Endothelial cell of umbilical vein (primary cell): ENCODE results near the gene AP1G1. TPM values are rescaled to one million over a fixed set of nuclear protein-coding genes. Genes with fewer than 3 reads are reported as not detected.

ENCODE experiments used
- BruUV-seq: library from RNA; stranded (reverse); fragments of 400-500 nt; replicated peaks from 2 replicates; lab custom pipeline; 2021; lab: Mats Ljungman, UMichigan
- CTCF ChIA-PET: fragments of 300-600, 350-600 bp; sonication (Branson Sonifier 250); formaldehyde crosslinking; loops from one replicate; lab custom pipeline; 2021; ENCODE audit warnings: antibody characterized with exemption, inconsistent platforms; lab: Charles Lee
- POLR2A ChIA-PET: fragments of 300-600, 350-600 bp; sonication (Branson Sonifier 250); formaldehyde crosslinking; loops from one replicate; lab custom pipeline; 2021; ENCODE audit warnings: antibody characterized with exemption, inconsistent platforms; lab: Charles Lee
- DNase-seq: peaks from one replicate; pipeline ENCODE4 v3.0.0-alpha.2; 2011; ENCODE audit warnings: low read depth, low spot score
- FAIRE-seq: peaks from 2 replicates; lab custom pipeline; 2011; peaks lifted over from hg19 to GRCh38; lab: Jason Lieb, UNC
- H2AFZ ChIP-seq: 2 replicates; pipeline ENCODE4 v1.6.0; 2012; ENCODE audit warnings: low read depth, low read length, control low read depth, inconsistent platforms
- H3K27ac ChIP-seq: 2 replicates; pipeline ENCODE4 v1.5.1; 2011; ENCODE audit warnings: low read depth, mild to moderate bottlenecking, control low read depth, low read length, moderate library complexity; ENCODE audit not compliant: insufficient read depth
- H3K27me3 ChIP-seq, 2 experiments: 2 replicates each; pipeline versions ENCODE4 v1.6.0 to v1.6.1; 2011; ENCODE audit warnings: low read length in 2 of 2, mixed read lengths in 1 of 2; ENCODE audit not compliant: control insufficient read depth in 2 of 2, insufficient read depth in 2 of 2
- H3K36me3 ChIP-seq, 2 experiments: 2 replicates in 1 of 2; 3 replicates in 1 of 2; pipeline ENCODE4 v1.5.1; 2011; ENCODE audit warnings: low read length in 2 of 2, mild to moderate bottlenecking in 1 of 2, moderate library complexity in 1 of 2; ENCODE audit not compliant: control insufficient read depth in 2 of 2, insufficient read depth in 2 of 2; ENCODE audit errors: extremely low read depth in 1 of 2
- H3K4me1 ChIP-seq: 3 replicates; pipeline ENCODE4 v1.5.1; 2011; ENCODE audit warnings: mild to moderate bottlenecking, low read length; ENCODE audit not compliant: control insufficient read depth, insufficient read depth; ENCODE audit errors: extremely low read depth
- H3K4me2 ChIP-seq: 2 replicates; pipeline ENCODE4 v1.6.1; 2011; ENCODE audit warnings: low read length, control low read depth, mixed read lengths; ENCODE audit not compliant: insufficient read depth
- H3K4me3 ChIP-seq, 3 experiments: fragments of 200-600 bp in 1 of 3; sonication (generic), shearing (Covaris generic) in 1 of 3; replicated peaks in 1 of 3; 2 replicates each; pipeline ENCODE4 v1.5.1; 2011 to 2016; ENCODE audit warnings: control low read depth in 3 of 3, low read length in 3 of 3, mild to moderate bottlenecking in 2 of 3, inconsistent platforms in 1 of 3, low read depth in 1 of 3, moderate library complexity in 1 of 3; ENCODE audit not compliant: insufficient read depth in 1 of 3
- H3K79me2 ChIP-seq: 2 replicates; pipeline ENCODE4 v1.6.0; 2012; ENCODE audit warnings: low read length, inconsistent platforms; ENCODE audit not compliant: control insufficient read depth, insufficient read depth
- H3K9ac ChIP-seq: replicated peaks from 2 replicates; pipeline ENCODE3; 2011; ENCODE audit warnings: low read length, control low read depth; ENCODE audit not compliant: insufficient read depth; ENCODE audit errors: extremely low read depth
- H3K9me1 ChIP-seq: replicated peaks from 3 replicates; pipeline ENCODE4 v1.6.0; 2011; ENCODE audit warnings: mild to moderate bottlenecking, low read length; ENCODE audit not compliant: control insufficient read depth, insufficient read depth; ENCODE audit errors: extremely low read depth
- H3K9me3 ChIP-seq: replicated peaks from 2 replicates; pipeline ENCODE4 v1.5.1; 2012; ENCODE audit warnings: low read length, inconsistent platforms; ENCODE audit not compliant: control insufficient read depth, insufficient read depth
- H4K20me1 ChIP-seq: replicated peaks from 2 replicates; pipeline ENCODE3; 2011; ENCODE audit warnings: mild to moderate bottlenecking, low read length; ENCODE audit not compliant: control insufficient read depth, insufficient read depth; ENCODE audit errors: extremely low read depth
- EZH2 ChIP-seq: IDR thresholded peaks from 2 replicates; pipeline ENCODE4 v1.6.1; 2012; ENCODE audit warnings: borderline replicate concordance, low read depth, mild to moderate bottlenecking, moderate library complexity, low read length, inconsistent platforms; ENCODE audit not compliant: severe bottlenecking
- FOS ChIP-seq: IDR thresholded peaks from 2 replicates; pipeline ENCODE4 v1.6.1; 2011; ENCODE audit warnings: mild to moderate bottlenecking, low read length, moderate library complexity, borderline replicate concordance; ENCODE audit not compliant: insufficient read depth
- GATA2 ChIP-seq: IDR thresholded peaks from 2 replicates; pipeline ENCODE4 v1.7.0; 2011; ENCODE audit warnings: low read depth, mild to moderate bottlenecking, moderate library complexity, mixed read lengths, low read length; ENCODE audit not compliant: insufficient read length, insufficient read depth
- JUN ChIP-seq: IDR thresholded peaks from 2 replicates; pipeline ENCODE4 v1.6.1; 2011; ENCODE audit warnings: borderline replicate concordance, low read depth; ENCODE audit not compliant: insufficient read length, insufficient read depth
- MYC ChIP-seq: IDR thresholded peaks from one replicate; pipeline ENCODE4 v1.6.1; 2011; ENCODE audit warnings: mild to moderate bottlenecking, low read depth, low read length
- POLR2A ChIP-seq: IDR thresholded peaks from 2 replicates; pipeline ENCODE4 v1.6.1; 2012; ENCODE audit warnings: low read depth, mild to moderate bottlenecking, control low read depth, low read length
- POLR2AphosphoS5 ChIP-seq: IDR thresholded peaks from 2 replicates; pipeline ENCODE4 v1.6.1; 2012; ENCODE audit warnings: low read depth, mild to moderate bottlenecking, control low read depth, low read length, moderate library complexity; ENCODE audit not compliant: insufficient read depth
- dilution Hi-C: fragments of 300-500 bp; cut with MboI; formaldehyde crosslinking; loops from one replicate; pipeline ENCODE4 v1.15.0; 2019; ENCODE audit warnings: low sequenced_read_pairs; ENCODE audit not compliant: extremely low pct_ligation_motif_present
- intact Hi-C: fragments of 100-400 bp; cut with micrococcal nuclease; formaldehyde crosslinking; loops from one replicate; pipeline ENCODE4 v1.10.0; 2022
- polyA plus RNA-seq, 4 experiments: library from polyadenylated mRNA; depleted of rRNA in 3 of 4; stranded (reverse) in 3 of 4; unstranded in 1 of 4; fragments of >200 nt; gene quantifications; 2 replicates each; pipeline versions ENCODE4 v1.2.1 to v1.2.3, GENCODE V29; 2011 to 2012; ENCODE audit warnings: missing spikeins in 1 of 4
- total RNA-seq: library from RNA; stranded (reverse); gene quantifications from 2 replicates; pipeline ENCODE4 v1.2.3, GENCODE V29; 2021
- TF ChIP-seq, protein P1 (sequence below): IDR thresholded peaks from 2 replicates; pipeline ENCODE4 v1.6.1; 2011; ENCODE audit not compliant: insufficient read depth, insufficient read length
- TF ChIP-seq, protein P2 (sequence below), 2 donors: IDR thresholded peaks; 1 replicate in 1 of 2; 2 replicates in 1 of 2; pipeline ENCODE4 v1.5.1; 2011; ENCODE audit warnings: low read length in 2 of 2, mild to moderate bottlenecking in 2 of 2, moderate library complexity in 2 of 2, control low read depth in 1 of 2, inconsistent platforms in 1 of 2, low read depth in 1 of 2; ENCODE audit not compliant: insufficient read depth in 1 of 2; ENCODE audit errors: extremely low read depth in 1 of 2

The AP1G1 gene
- total and polyA plus RNA-seq, 2 donors (not counting 3 experiments of a cell fraction or from before 2014, with no cell fraction given), result 57.4 to 85.3 TPM

DNA sequence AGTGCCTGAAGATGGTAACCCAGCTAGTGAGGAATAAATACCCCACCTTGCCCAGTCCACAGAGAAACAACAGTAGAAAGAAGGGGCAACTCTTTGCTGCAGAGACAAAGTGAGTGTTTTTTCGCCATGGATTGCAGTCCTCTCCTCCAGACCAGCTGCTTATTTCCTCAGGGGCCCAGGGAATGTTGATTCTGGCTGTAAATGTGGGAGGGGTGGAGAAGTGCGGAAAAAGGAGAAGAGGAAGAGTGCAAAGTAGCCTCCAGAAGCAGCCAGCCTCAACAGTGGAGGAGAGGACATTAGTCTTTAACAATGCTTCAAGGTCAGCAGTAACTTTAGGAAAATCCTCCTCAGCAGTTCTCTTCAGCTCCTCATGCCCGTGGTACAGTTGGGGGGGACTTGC lies 76.0 kb downstream of the AP1G1 start:
- ChIA-PET CTCF (interaction anchor here (2.1 kb wide), 1 partner anchor 229 kb away, joined by 8 read pairs; no protein-coding TSS in a partner anchor), POLR2A (no interaction called here)
- H3K27me3 ChIP-seq, result no peaks in the 10 kb centered on the region
- H3K9me1 ChIP-seq, result no peaks in the 10 kb centered on the region
- H3K4me2 ChIP-seq, result no peak overlapping the region
- no peaks in the 10 kb centered on the region for H4K20me1 ChIP-seq
- no peak overlapping the region for H2AFZ ChIP-seq
- no TSS peak for BruUV-seq
- intact Hi-C loops, result no loop called here
- dilution Hi-C loops, result no loop called here
- H3K4me3 ChIP-seq, result no peak overlapping the region
- no peaks in the 10 kb centered on the region for H3K4me1 ChIP-seq
- no peaks in the 10 kb centered on the region for H3K79me2 ChIP-seq
- TF ChIP-seq, protein P1, sequence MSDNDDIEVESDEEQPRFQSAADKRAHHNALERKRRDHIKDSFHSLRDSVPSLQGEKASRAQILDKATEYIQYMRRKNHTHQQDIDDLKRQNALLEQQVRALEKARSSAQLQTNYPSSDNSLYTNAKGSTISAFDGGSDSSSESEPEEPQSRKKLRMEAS, result no peak
- TF ChIP-seq JUN, result no peak
- TF ChIP-seq GATA2, result no peak
- no peak for TF ChIP-seq FOS
- no peak for TF ChIP-seq MYC
- TF ChIP-seq POLR2AphosphoS5, result no peak
- TF ChIP-seq, protein P2, sequence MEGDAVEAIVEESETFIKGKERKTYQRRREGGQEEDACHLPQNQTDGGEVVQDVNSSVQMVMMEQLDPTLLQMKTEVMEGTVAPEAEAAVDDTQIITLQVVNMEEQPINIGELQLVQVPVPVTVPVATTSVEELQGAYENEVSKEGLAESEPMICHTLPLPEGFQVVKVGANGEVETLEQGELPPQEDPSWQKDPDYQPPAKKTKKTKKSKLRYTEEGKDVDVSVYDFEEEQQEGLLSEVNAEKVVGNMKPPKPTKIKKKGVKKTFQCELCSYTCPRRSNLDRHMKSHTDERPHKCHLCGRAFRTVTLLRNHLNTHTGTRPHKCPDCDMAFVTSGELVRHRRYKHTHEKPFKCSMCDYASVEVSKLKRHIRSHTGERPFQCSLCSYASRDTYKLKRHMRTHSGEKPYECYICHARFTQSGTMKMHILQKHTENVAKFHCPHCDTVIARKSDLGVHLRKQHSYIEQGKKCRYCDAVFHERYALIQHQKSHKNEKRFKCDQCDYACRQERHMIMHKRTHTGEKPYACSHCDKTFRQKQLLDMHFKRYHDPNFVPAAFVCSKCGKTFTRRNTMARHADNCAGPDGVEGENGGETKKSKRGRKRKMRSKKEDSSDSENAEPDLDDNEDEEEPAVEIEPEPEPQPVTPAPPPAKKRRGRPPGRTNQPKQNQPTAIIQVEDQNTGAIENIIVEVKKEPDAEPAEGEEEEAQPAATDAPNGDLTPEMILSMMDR (IDR thresholded peaks at IDR 0.05; ENCODE audit: extremely low read depth in 1 of 2, insufficient read depth in 1 of 2, low read depth in 1 of 2, low read length in 2 of 2), result no peak
- TF ChIP-seq POLR2A, result no peak
- TF ChIP-seq EZH2, result no peak
- H3K36me3 ChIP-seq, result peaks cover 15 to 23% of the 10 kb centered on the region in 2 experiments
- H3K9ac ChIP-seq, result no peak overlapping the region
- no peak for DNase-seq
- H3K27ac ChIP-seq, result no peak overlapping the region
- H3K9me3 ChIP-seq, result no peaks in the 10 kb centered on the region
- FAIRE-seq, result no peak
